ENCODE measurements around the gene C16orf86.

C16orf86 gene

GRCh38 chr16:67652578-67653127 is 14.0 kb upstream of the C16orf86 start:
- no peak overlapping the region for H2BK5ac ChIP-seq (ENCODE audit: low read length)
- no peak overlapping the region for H3K27ac ChIP-seq (replicated peaks; ENCODE audit: low read length)
- H3K27me3 ChIP-seq (ENCODE audit: control insufficient read depth in 3 of 3, insufficient read depth in 3 of 3, low read depth in 1 of 3, low read length in 3 of 3) = peaks cover 3 to 55% (median 54%) of the 10 kb centered on the region in 3 experiments
- peaks cover 1% of the 10 kb centered on the region for H3K79me1 ChIP-seq (ENCODE audit: low read depth, low read length)
- peak; percentile 63 for DNase-seq (ENCODE audit: low spot score)
- H3K9ac ChIP-seq (ENCODE audit: low read depth, low read length, poor library complexity) = no peak overlapping the region
- peaks cover 0 to 20% of the 10 kb centered on the region in 2 donors for H3K4me1 ChIP-seq (ENCODE audit: control insufficient read depth in 2 of 2, insufficient read depth in 1 of 2, low read depth in 1 of 2, low read length in 2 of 2)
- H3K18ac ChIP-seq (ENCODE audit: low read length) = no peak overlapping the region
- H3K4me3 ChIP-seq (ENCODE audit: low read length in 2 of 2) = peak overlapping the region; percentile 44 to 72
- H3K23ac ChIP-seq (ENCODE audit: low read depth, low read length, poor library complexity) = no peak overlapping the region
- no CpG with 5 or more reads among the region's 59 CpGs for WGBS, 2 donors (ENCODE audit: extremely low coverage in 2 of 2, insufficient read length in 2 of 2, insufficient replicate concordance in 1 of 2)
- peaks cover 0 to 2% of the 10 kb centered on the region in 2 donors for H3K9me3 ChIP-seq (replicated peaks in 1 of 2; ENCODE audit: control insufficient read depth in 2 of 2, insufficient read depth in 1 of 2, low read depth in 1 of 2, low read length in 2 of 2)
- no peak overlapping the region for H4K8ac ChIP-seq (ENCODE audit: low read depth, low read length)
- H2AK5ac ChIP-seq (ENCODE audit: low read depth, low read length) = no peak overlapping the region
- no peak overlapping the region for H3K4ac ChIP-seq (ENCODE audit: low read length)
- H2BK15ac ChIP-seq (ENCODE audit: low read length) = no peak overlapping the region
- no peak overlapping the region for H2BK120ac ChIP-seq (ENCODE audit: low read depth, low read length)
- no peak overlapping the region for H3K14ac ChIP-seq (ENCODE audit: low read length)
- peak overlapping the region; percentile 73 for H3K4me2 ChIP-seq (ENCODE audit: insufficient read depth, low read length, poor library complexity, severe bottlenecking)
- peak overlapping the region; percentile 83 for H2AFZ ChIP-seq (ENCODE audit: low read length)
- H4K91ac ChIP-seq (ENCODE audit: low read depth, low read length, poor library complexity) = no peak overlapping the region
- H3K36me3 ChIP-seq (replicated peaks in 1 of 2; ENCODE audit: control insufficient read depth in 2 of 2, insufficient read depth in 2 of 2, low read length in 2 of 2) = peaks cover 0 to 11% of the 10 kb centered on the region in 2 donors
- no peak overlapping the region for H2BK12ac ChIP-seq (ENCODE audit: low read length)

DNA sequence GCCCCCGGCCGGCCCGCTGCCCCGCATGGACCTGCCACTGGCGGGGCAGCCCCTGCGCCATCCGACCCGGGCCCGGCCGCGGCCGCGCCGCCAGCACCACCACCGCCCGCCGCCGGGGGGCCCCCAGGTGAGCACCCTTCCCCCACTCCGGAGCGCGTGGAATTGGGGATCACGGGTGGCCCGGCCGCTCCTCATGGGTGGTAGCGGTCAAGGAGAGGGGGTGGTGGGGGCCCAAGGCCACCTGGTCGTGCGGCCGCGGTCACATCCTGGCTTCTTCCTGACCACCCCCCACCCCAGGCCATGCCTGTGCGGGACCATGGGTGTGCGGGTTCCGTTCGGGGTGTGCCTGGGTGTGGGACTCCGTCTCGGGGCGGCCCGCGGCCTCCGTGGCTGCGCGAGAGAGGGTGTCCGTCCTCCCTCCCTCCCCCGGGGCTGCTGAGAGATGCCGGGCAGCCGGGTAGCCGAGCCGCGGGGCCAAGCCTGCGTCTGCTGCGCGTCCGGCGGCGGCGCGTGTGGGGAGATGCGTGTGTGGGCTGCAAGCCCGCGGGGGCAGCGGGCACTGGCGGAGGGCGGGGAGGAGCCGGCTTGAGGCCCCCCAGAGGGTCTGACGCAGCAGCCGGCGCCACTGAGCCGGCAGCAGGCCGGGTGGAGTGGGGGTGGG is 13.4 kb upstream of the C16orf86 start:
- H3K9ac ChIP-seq (ENCODE audit: low read depth, low read length, poor library complexity) = peak overlapping the region; percentile 24
- peak overlapping the region; percentile 96 for H3K23ac ChIP-seq (ENCODE audit: low read depth, low read length, poor library complexity)
- H2BK5ac ChIP-seq (ENCODE audit: low read length) = no peak overlapping the region
- no peak overlapping the region for H4K8ac ChIP-seq (ENCODE audit: low read depth, low read length)
- DNase-seq (ENCODE audit: low spot score) = no peak
- peaks cover 0 to 20% of the 10 kb centered on the region in 2 donors for H3K4me1 ChIP-seq (ENCODE audit: control insufficient read depth in 2 of 2, insufficient read depth in 1 of 2, low read depth in 1 of 2, low read length in 2 of 2)
- peaks cover 0 to 17% of the 10 kb centered on the region in 2 donors for H3K36me3 ChIP-seq (replicated peaks in 1 of 2; ENCODE audit: control insufficient read depth in 2 of 2, insufficient read depth in 2 of 2, low read length in 2 of 2)
- no CpG with 5 or more reads among the region's 68 CpGs for WGBS, 2 donors (ENCODE audit: extremely low coverage in 2 of 2, insufficient read length in 2 of 2, insufficient replicate concordance in 1 of 2)
- no peak overlapping the region for H2BK12ac ChIP-seq (ENCODE audit: low read length)
- no peak overlapping the region for H3K14ac ChIP-seq (ENCODE audit: low read length)
- no peak overlapping the region for H2AK5ac ChIP-seq (ENCODE audit: low read depth, low read length)
- no peak overlapping the region for H4K91ac ChIP-seq (ENCODE audit: low read depth, low read length, poor library complexity)
- H3K9me3 ChIP-seq (replicated peaks in 1 of 2; ENCODE audit: control insufficient read depth in 2 of 2, insufficient read depth in 1 of 2, low read depth in 1 of 2, low read length in 2 of 2) = peaks cover 0 to 2% of the 10 kb centered on the region in 2 donors
- no peak overlapping the region for H3K18ac ChIP-seq (ENCODE audit: low read length)
- peak overlapping the region; percentile 44 to 72 for H3K4me3 ChIP-seq (ENCODE audit: low read length in 2 of 2)
- no peak overlapping the region for H2BK15ac ChIP-seq (ENCODE audit: low read length)
- H3K79me1 ChIP-seq (ENCODE audit: low read depth, low read length) = peaks cover 1% of the 10 kb centered on the region
- peak overlapping the region; percentile 83 for H2AFZ ChIP-seq (ENCODE audit: low read length)
- H3K4me2 ChIP-seq (ENCODE audit: insufficient read depth, low read length, poor library complexity, severe bottlenecking) = peak overlapping the region; percentile 73
- no peak overlapping the region for H3K4ac ChIP-seq (ENCODE audit: low read length)
- no peak overlapping the region for H2BK120ac ChIP-seq (ENCODE audit: low read depth, low read length)
- H3K27ac ChIP-seq (replicated peaks; ENCODE audit: low read length) = no peak overlapping the region
- H3K27me3 ChIP-seq (ENCODE audit: control insufficient read depth in 3 of 3, insufficient read depth in 3 of 3, low read depth in 1 of 3, low read length in 3 of 3) = peaks cover 3 to 51% (median 49%) of the 10 kb centered on the region in 3 experiments

DNA sequence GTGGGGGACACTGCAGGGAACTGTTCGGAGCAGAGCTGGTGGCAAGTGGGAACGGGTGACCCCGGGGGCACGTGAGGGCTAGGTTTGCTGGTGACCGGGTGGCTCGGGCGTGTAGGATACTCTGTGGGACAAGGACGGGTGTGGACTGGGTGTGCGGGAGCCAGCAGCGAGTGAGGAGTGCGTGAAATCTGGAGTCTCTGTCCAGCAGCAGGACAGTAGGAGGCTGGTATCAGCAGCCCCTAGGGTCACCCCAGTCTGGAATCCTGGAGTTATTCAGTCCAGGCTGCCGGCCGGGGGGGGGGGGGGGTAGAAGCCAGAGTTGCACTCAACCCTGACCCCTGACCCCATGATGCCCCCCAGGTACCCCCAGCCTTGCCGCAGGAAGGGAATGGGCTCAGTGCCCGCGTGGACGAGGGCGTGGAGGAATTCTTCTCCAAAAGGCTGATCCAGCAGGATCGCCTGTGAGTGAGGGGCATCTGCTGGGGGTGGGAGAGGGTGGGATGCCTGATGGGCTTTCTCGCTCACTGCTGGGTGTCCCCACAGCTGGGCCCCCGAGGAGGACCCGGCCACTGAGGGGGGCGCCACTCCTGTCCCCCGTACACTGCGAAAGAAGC is 12.7 kb upstream of the C16orf86 start:
- H2AK5ac ChIP-seq (ENCODE audit: low read depth, low read length) = no peak overlapping the region
- peak overlapping the region in 1 of 2 donors; percentile 44 for H3K4me3 ChIP-seq (ENCODE audit: low read length in 2 of 2)
- peaks cover 1% of the 10 kb centered on the region for H3K79me1 ChIP-seq (ENCODE audit: low read depth, low read length)

DNA sequence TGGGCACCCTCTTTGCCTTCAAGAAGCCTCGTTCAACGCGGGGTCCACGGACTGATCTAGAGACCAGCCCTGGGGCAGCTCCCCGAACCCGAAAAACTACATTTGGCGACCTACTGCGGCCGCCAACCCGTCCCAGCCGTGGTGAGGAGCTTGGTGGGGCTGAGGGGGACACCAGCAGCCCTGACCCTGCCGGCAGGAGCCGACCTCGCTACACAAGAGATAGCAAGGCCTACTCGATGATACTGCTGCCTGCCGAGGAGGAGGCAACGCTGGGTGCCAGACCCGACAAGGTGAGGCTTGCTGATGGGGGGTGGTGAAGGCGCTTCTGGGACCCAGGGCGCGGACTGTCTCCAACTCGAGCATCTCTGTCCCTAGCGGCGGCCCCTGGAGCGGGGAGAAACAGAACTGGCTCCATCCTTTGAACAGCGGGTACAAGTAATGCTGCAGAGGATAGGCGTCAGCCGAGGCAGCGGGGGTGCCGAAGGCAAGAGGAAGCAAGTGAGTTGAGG is 12.2 kb upstream of the C16orf86 start:
- Histone ChIP-seq H3K18ac (ENCODE audit: low read length) (no peak overlapping the region), H3K9me3 (replicated peaks in 1 of 2; ENCODE audit: control insufficient read depth in 2 of 2, insufficient read depth in 1 of 2, low read depth in 1 of 2, low read length in 2 of 2) (peaks cover 0 to 2% of the 10 kb centered on the region in 2 donors), H3K4ac (ENCODE audit: low read length) (no peak overlapping the region), H2AFZ (ENCODE audit: low read length) (no peak overlapping the region), H4K91ac (ENCODE audit: low read depth, low read length, poor library complexity) (no peak overlapping the region), H3K4me3 (ENCODE audit: low read length in 2 of 2) (no peak overlapping the region), H3K9ac (ENCODE audit: low read depth, low read length, poor library complexity) (no peak overlapping the region), H2BK12ac (ENCODE audit: low read length) (no peak overlapping the region), H3K79me1 (ENCODE audit: low read depth, low read length) (peaks cover 4% of the 10 kb centered on the region), H4K8ac (ENCODE audit: low read depth, low read length) (no peak overlapping the region), H2BK5ac (ENCODE audit: low read length) (no peak overlapping the region), H3K23ac (ENCODE audit: low read depth, low read length, poor library complexity) (peak overlapping the region; percentile 96), H3K27me3 (ENCODE audit: control insufficient read depth in 3 of 3, insufficient read depth in 3 of 3, low read depth in 1 of 3, low read length in 3 of 3) (peaks cover 3 to 46% (median 43%) of the 10 kb centered on the region in 3 experiments), H2AK5ac (ENCODE audit: low read depth, low read length) (no peak overlapping the region), H3K14ac (ENCODE audit: low read length) (no peak overlapping the region), H3K4me2 (ENCODE audit: insufficient read depth, low read length, poor library complexity, severe bottlenecking) (no peak overlapping the region), H3K27ac (replicated peaks; ENCODE audit: low read length) (no peak overlapping the region), H3K36me3 (replicated peaks in 1 of 2; ENCODE audit: control insufficient read depth in 2 of 2, insufficient read depth in 2 of 2, low read length in 2 of 2) (peaks cover 0 to 24% of the 10 kb centered on the region in 2 donors), H2BK120ac (ENCODE audit: low read depth, low read length) (no peak overlapping the region), H2BK15ac (ENCODE audit: low read length) (peak overlapping the region; percentile 11), H3K4me1 (ENCODE audit: control insufficient read depth in 2 of 2, insufficient read depth in 1 of 2, low read depth in 1 of 2, low read length in 2 of 2) (peaks cover 5 to 14% of the 10 kb centered on the region in 2 donors)
- DNase-seq (ENCODE audit: low spot score) = no peak
- no CpG with 5 or more reads among the region's 30 CpGs for WGBS, 2 donors (ENCODE audit: extremely low coverage in 2 of 2, insufficient read length in 2 of 2, insufficient replicate concordance in 1 of 2)

More for the DNA sequence above, 12.7 kb upstream of the C16orf86 start:
- no CpG with 5 or more reads among the region's 25 CpGs for WGBS, 2 donors (ENCODE audit: extremely low coverage in 2 of 2, insufficient read length in 2 of 2, insufficient replicate concordance in 1 of 2)
- Histone ChIP-seq H3K23ac (ENCODE audit: low read depth, low read length, poor library complexity) (peak overlapping the region; percentile 96), H2BK12ac (ENCODE audit: low read length) (no peak overlapping the region), H3K4me2 (ENCODE audit: insufficient read depth, low read length, poor library complexity, severe bottlenecking) (peak overlapping the region; percentile 73), H4K8ac (ENCODE audit: low read depth, low read length) (no peak overlapping the region), H2BK120ac (ENCODE audit: low read depth, low read length) (no peak overlapping the region), H3K9ac (ENCODE audit: low read depth, low read length, poor library complexity) (peak overlapping the region; percentile 12), H3K14ac (ENCODE audit: low read length) (no peak overlapping the region), H3K27ac (replicated peaks; ENCODE audit: low read length) (no peak overlapping the region), H3K36me3 (replicated peaks in 1 of 2; ENCODE audit: control insufficient read depth in 2 of 2, insufficient read depth in 2 of 2, low read length in 2 of 2) (peaks cover 0 to 23% of the 10 kb centered on the region in 2 donors), H4K91ac (ENCODE audit: low read depth, low read length, poor library complexity) (no peak overlapping the region), H2BK15ac (ENCODE audit: low read length) (peak overlapping the region; percentile 11), H3K4me1 (ENCODE audit: control insufficient read depth in 2 of 2, insufficient read depth in 1 of 2, low read depth in 1 of 2, low read length in 2 of 2) (peaks cover 1 to 15% of the 10 kb centered on the region in 2 donors), H3K9me3 (replicated peaks in 1 of 2; ENCODE audit: control insufficient read depth in 2 of 2, insufficient read depth in 1 of 2, low read depth in 1 of 2, low read length in 2 of 2) (peaks cover 0 to 2% of the 10 kb centered on the region in 2 donors), H3K4ac (ENCODE audit: low read length) (no peak overlapping the region), H3K18ac (ENCODE audit: low read length) (no peak overlapping the region), H3K27me3 (ENCODE audit: control insufficient read depth in 3 of 3, insufficient read depth in 3 of 3, low read depth in 1 of 3, low read length in 3 of 3) (peaks cover 3 to 50% (median 43%) of the 10 kb centered on the region in 3 experiments), H2AFZ (ENCODE audit: low read length) (peak overlapping the region; percentile 83), H2BK5ac (ENCODE audit: low read length) (no peak overlapping the region)
- DNase-seq (ENCODE audit: low spot score) = no peak
